HepG2 (cell line): ENCODE measurements around the gene NAT9. TPM values are rescaled to one million over a fixed set of nuclear protein-coding genes. Genes with fewer than 3 reads are reported as not detected.

Source experiments
- CBX2 ChIP-seq, 2 experiments: fragments of 200-600 bp in 1 of 2; sonication (generic); formaldehyde crosslinking in 1 of 2; IDR thresholded peaks; 2 replicates each; pipeline versions ENCODE4 v1.7.0 to v1.8.1; 2018 to 2022; ENCODE audit warnings: low read depth in 2 of 2, low read length in 1 of 2, mild to moderate bottlenecking in 1 of 2, missing genetic modification reagents in 1 of 2
- CHCHD3 ChIP-seq: sonication (generic); formaldehyde crosslinking; IDR thresholded peaks from 2 replicates; pipeline ENCODE4 v1.8.0; 2022; ENCODE audit warnings: mild to moderate bottlenecking, missing genetic modification reagents, moderate library complexity
- FOXO1 ChIP-seq: sonication (generic); formaldehyde crosslinking; IDR thresholded peaks from 2 replicates; pipeline ENCODE4 v1.4.0; 2020; ENCODE audit warnings: missing genetic modification reagents
- GLI4 ChIP-seq: sonication (generic); formaldehyde crosslinking; IDR thresholded peaks from 2 replicates; pipeline ENCODE4 v1.5.1; 2020; ENCODE audit warnings: missing genetic modification reagents, mild to moderate bottlenecking, moderate library complexity, borderline replicate concordance
- GZF1 ChIP-seq: sonication (generic); formaldehyde crosslinking; IDR thresholded peaks from 2 replicates; pipeline ENCODE4 v1.5.1; 2020; ENCODE audit warnings: mild to moderate bottlenecking, missing genetic modification reagents
- HDAC1 ChIP-seq: sonication (generic); formaldehyde crosslinking; IDR thresholded peaks from 2 replicates; pipeline ENCODE4 v1.5.1; 2020; ENCODE audit warnings: mild to moderate bottlenecking, missing genetic modification reagents
- PAWR ChIP-seq: sonication (generic); formaldehyde crosslinking; IDR thresholded peaks from 2 replicates; pipeline ENCODE4 v1.4.0; 2020; ENCODE audit warnings: missing genetic modification reagents, mild to moderate bottlenecking, borderline replicate concordance
- RFX5 ChIP-seq: IDR thresholded peaks from 2 replicates; pipeline ENCODE4 v1.6.1; 2011; ENCODE audit warnings: low read depth, low read length, improper control_type of control experiment
- SALL2 ChIP-seq: sonication (generic); formaldehyde crosslinking; IDR thresholded peaks from 2 replicates; pipeline ENCODE4 v1.8.1; 2023; ENCODE audit warnings: mild to moderate bottlenecking, missing genetic modification reagents, inconsistent platforms
- SNAPC4 ChIP-seq: sonication (generic); formaldehyde crosslinking; IDR thresholded peaks from 2 replicates; pipeline ENCODE4 v1.4.0; 2020; ENCODE audit warnings: mild to moderate bottlenecking, missing genetic modification reagents
- ZBTB10 ChIP-seq: sonication (generic); formaldehyde crosslinking; IDR thresholded peaks from 2 replicates; pipeline ENCODE4 v1.4.0; 2020; ENCODE audit warnings: missing genetic modification reagents, borderline replicate concordance
- ZNF101 ChIP-seq: sonication (generic); formaldehyde crosslinking; IDR thresholded peaks from 2 replicates; pipeline ENCODE4 v1.4.0; 2020; ENCODE audit warnings: mild to moderate bottlenecking, low read depth, missing genetic modification reagents, borderline replicate concordance
- ZNF17 ChIP-seq: sonication (generic); formaldehyde crosslinking; IDR thresholded peaks from 2 replicates; pipeline ENCODE4 v1.5.0; 2020; ENCODE audit warnings: mild to moderate bottlenecking, missing genetic modification reagents
- ZNF569 ChIP-seq: sonication (generic); formaldehyde crosslinking; IDR thresholded peaks from 2 replicates; pipeline ENCODE4 v1.5.0; 2020; ENCODE audit warnings: mild to moderate bottlenecking, missing genetic modification reagents, moderate library complexity, borderline replicate concordance
- ZNF605 ChIP-seq: sonication (generic); formaldehyde crosslinking; IDR thresholded peaks from 2 replicates; pipeline ENCODE4 v1.8.0; 2022; ENCODE audit warnings: mild to moderate bottlenecking, missing genetic modification reagents
- ZNF747 ChIP-seq: sonication (generic); formaldehyde crosslinking; IDR thresholded peaks from 2 replicates; pipeline ENCODE4 v1.8.1; 2023; ENCODE audit warnings: missing genetic modification reagents, mild to moderate bottlenecking, borderline replicate concordance
- polyA plus RNA-seq, 8 experiments: library from polyadenylated mRNA; depleted of rRNA in 3 of 8; stranded (reverse) in 7 of 8; unstranded in 1 of 8; fragments of >200 nt; fragmentation: Illumina TruSeq in 4 of 8; extraction: Trizol in 4 of 8; gene quantifications; 2 replicates each; pipeline versions ENCODE4 v1.2.1 to v1.2.3, GENCODE V29; 2011 to 2016; ENCODE audit warnings: low read depth in 4 of 8, missing spikeins in 1 of 8, mixed read lengths in 1 of 8; ENCODE audit not compliant: insufficient read depth in 1 of 8
- total RNA-seq, 5 experiments: library from RNA; depleted of rRNA; stranded (reverse); fragments of >200 nt; fragmentation: Illumina TruSeq; extraction: Trizol; gene quantifications; 2 replicates each; pipeline ENCODE4 v1.2.3, GENCODE V29; 2016; ENCODE audit warnings: low read depth in 1 of 5
- TF ChIP-seq, protein P1 (sequence below): sonication (generic); formaldehyde crosslinking; IDR thresholded peaks from 2 replicates; pipeline ENCODE4 v1.5.0; 2020; ENCODE audit warnings: missing genetic modification reagents
- TF ChIP-seq, protein P2 (sequence below): sonication (generic); formaldehyde crosslinking; IDR thresholded peaks from 2 replicates; pipeline ENCODE4 v1.5.0; 2020; ENCODE audit warnings: missing genetic modification reagents

The NAT9 gene
- total and polyA plus RNA-seq, 2 of the 13 experiments (the other 11 are each of a cell fraction or from before 2014, with no cell fraction given), result 39.7 to 44.2 TPM

DNA sequence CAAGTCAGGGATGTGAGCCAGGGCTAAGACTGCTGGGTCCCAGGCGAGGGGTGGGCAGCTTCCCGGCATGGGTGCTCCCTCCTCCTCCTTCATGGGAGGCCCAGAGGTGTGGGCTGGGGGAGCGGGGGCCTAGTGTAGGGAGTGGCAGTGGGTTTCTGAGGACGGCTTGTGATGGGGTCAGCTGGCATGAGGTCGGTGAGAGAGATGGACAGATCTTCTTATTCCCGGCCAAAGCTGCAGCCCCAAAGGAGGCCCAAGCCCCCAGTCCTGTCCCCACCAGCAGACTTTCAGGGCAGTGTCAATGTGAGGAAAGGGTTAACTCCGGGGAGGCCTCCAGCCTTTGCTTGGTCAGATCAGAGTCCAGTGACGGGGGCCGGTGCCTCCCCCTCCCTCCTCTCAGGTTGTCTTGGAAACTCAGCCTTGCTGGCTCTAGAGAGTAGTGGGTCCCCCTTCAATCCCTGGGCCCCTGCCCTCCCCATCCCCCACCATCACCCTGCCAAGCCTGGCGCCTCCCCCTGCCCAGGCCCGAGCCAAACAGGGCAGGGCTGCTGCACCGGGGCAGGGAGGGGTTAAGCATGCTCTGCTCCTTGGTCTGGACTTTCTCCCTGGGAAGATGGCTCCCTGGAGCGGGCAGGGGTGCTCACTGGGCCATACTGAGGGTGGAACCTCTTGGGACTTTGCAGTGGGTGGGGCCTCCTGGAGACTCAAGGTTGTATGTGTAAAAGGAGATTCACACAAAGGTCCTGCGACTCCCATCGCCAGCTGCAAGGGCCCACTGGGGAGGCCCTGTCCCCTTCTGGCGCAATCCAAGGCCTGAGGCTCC lies 12.4 kb downstream of the NAT9 start (continued):
- TF ChIP-seq GZF1 (CRISPR knock-in tag) (0 out of 2 replicates have a peak, but pooled peaks have one; percentile 24), ZNF17 (CRISPR knock-in tag) (peak; percentile 77; the same call in 1 of the 2 replicates), SNAPC4 (0 out of 2 replicates have a peak, but pooled peaks have one; percentile 46), PAWR (no peak), ZNF747 (CRISPR knock-in tag) (peak; percentile 86), HDAC1 (peak; percentile 90), ZNF605 (CRISPR knock-in tag) (peak; percentile 68), FOXO1 (CRISPR knock-in tag) (peak; percentile 41; the same call in 1 of the 2 replicates), RFX5 (no peak), ZNF101 (CRISPR knock-in tag) (no peak), ZNF569 (CRISPR knock-in tag) (no peak), ZBTB10 (CRISPR knock-in tag) (0 out of 2 replicates have a peak, but pooled peaks have one; percentile 49), GLI4 (CRISPR knock-in tag) (no peak), CBX2 (IDR thresholded peaks at IDR 0.05; ENCODE audit: low read depth, low read length) (no peak), CBX2 (CRISPR knock-in tag; IDR thresholded peaks at IDR 0.05; ENCODE audit: low read depth) (no peak), SALL2 (peak; percentile 87; the same call in 1 of the 2 replicates), CHCHD3 (CRISPR knock-in tag) (0 out of 2 replicates have a peak, but pooled peaks have one; percentile 76)
- TF ChIP-seq, protein P1, sequence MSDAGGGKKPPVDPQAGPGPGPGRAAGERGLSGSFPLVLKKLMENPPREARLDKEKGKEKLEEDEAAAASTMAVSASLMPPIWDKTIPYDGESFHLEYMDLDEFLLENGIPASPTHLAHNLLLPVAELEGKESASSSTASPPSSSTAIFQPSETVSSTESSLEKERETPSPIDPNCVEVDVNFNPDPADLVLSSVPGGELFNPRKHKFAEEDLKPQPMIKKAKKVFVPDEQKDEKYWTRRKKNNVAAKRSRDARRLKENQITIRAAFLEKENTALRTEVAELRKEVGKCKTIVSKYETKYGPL, result no peak
- TF ChIP-seq, protein P2, sequence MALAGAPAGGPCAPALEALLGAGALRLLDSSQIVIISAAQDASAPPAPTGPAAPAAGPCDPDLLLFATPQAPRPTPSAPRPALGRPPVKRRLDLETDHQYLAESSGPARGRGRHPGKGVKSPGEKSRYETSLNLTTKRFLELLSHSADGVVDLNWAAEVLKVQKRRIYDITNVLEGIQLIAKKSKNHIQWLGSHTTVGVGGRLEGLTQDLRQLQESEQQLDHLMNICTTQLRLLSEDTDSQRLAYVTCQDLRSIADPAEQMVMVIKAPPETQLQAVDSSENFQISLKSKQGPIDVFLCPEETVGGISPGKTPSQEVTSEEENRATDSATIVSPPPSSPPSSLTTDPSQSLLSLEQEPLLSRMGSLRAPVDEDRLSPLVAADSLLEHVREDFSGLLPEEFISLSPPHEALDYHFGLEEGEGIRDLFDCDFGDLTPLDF (CRISPR knock-in tag), result 0 out of 2 replicates have a peak, but pooled peaks have one; percentile 15
